ENCODE data around the gene CACNA1S.

DNA sequence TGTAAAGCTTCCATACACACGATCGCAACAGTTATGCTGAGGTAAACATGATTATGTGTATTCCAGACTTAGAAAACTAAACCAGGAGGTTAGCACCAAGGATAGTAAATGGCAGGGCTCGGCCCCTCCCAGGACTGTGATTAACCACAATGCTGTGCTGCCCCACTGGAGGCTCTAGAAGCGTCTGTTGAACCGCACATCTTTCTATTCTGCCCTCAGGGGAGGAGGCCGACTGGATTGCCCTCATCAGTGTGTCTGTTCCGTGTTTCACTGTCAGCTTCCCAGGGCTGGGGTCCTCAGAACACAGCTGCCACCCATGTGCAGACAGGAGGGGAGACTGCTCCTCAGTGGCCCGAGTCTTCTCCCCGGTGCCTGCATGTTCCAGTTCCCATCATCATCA lies 27.5 kb upstream of the CACNA1S start:
- TF ChIP-seq, protein P1, sequence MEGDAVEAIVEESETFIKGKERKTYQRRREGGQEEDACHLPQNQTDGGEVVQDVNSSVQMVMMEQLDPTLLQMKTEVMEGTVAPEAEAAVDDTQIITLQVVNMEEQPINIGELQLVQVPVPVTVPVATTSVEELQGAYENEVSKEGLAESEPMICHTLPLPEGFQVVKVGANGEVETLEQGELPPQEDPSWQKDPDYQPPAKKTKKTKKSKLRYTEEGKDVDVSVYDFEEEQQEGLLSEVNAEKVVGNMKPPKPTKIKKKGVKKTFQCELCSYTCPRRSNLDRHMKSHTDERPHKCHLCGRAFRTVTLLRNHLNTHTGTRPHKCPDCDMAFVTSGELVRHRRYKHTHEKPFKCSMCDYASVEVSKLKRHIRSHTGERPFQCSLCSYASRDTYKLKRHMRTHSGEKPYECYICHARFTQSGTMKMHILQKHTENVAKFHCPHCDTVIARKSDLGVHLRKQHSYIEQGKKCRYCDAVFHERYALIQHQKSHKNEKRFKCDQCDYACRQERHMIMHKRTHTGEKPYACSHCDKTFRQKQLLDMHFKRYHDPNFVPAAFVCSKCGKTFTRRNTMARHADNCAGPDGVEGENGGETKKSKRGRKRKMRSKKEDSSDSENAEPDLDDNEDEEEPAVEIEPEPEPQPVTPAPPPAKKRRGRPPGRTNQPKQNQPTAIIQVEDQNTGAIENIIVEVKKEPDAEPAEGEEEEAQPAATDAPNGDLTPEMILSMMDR (IDR thresholded peaks at IDR 0.05; ENCODE audit: low read depth, low read length, poor library complexity, severe bottlenecking) = no peak
- no peak for TF ChIP-seq EZH2phosphoT487 (IDR thresholded peaks at IDR 0.05; ENCODE audit: borderline replicate concordance, low read length)
